HG03439 (cell line): ENCODE results near the gene DST.
"Not testable (repeated sequence)": the region's sequence is repeated elsewhere in the genome, so short reads cannot be mapped to it uniquely, and the experiment has no call there.

Experiments used
- ATAC-seq: cut with Tn5 transposase; IDR thresholded peaks from one replicate; pipeline ENCODE4 v1.9.1; 2021; ENCODE audit warnings: mild to moderate bottlenecking, moderate library complexity; ENCODE audit not compliant: unreplicated experiment

DST gene

DNA sequence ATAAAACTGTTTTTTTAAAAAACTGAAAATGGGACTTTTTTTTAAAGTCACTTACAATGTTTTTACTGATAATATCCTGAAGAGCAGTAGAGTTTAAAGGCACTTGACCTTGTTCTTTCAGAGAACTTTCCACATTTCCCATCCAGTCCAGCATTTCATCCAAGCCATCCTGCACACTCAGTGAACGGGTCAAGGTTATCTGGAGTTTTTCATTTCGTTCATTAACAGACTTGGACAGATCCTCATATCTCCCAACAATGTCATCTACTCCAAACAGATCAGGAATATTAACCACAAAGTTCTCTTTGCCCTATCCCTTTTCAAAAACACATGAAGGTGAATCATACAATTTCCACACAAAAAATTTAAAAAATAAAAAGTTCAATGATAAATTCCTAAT is 69.1 kb downstream of the DST start:
- no peak for ATAC-seq

DNA sequence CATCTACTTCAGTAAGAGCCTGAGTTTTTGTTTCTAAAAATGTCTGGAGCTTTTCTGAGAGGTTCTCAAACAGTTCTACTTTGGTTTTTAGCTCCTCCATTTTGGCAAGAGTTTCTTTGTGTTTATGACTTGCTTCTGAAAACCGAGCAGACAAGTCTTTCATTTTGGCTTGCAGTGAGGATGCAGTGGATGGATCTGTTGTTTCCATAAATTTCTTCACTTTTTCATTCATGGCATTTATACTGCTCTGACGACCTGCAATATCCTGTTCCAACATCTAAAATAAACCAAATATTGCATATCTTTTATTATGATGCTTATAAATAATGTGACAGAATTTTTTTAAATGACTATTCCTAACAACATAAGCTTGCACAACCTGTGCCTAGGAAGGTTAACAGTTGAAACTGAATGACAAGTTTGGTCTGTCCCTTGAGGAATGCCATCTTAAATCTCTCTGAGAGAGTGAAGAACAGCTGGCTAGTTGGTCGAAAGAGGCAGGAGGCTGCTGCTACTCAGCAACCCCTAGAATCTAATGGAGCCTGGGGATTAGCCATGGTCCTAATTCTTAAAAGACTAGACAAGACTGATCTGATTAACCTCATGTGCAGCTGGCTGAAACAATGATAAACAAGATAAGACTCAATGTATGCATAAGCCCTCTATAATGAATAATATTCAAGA is 69.8 kb downstream of the DST start:
- no peak for ATAC-seq

- ATAC-seq, result no peak
These were observed 71.1 kb downstream of the DST start for GRCh38 chr6:56571605-56572004.

DNA sequence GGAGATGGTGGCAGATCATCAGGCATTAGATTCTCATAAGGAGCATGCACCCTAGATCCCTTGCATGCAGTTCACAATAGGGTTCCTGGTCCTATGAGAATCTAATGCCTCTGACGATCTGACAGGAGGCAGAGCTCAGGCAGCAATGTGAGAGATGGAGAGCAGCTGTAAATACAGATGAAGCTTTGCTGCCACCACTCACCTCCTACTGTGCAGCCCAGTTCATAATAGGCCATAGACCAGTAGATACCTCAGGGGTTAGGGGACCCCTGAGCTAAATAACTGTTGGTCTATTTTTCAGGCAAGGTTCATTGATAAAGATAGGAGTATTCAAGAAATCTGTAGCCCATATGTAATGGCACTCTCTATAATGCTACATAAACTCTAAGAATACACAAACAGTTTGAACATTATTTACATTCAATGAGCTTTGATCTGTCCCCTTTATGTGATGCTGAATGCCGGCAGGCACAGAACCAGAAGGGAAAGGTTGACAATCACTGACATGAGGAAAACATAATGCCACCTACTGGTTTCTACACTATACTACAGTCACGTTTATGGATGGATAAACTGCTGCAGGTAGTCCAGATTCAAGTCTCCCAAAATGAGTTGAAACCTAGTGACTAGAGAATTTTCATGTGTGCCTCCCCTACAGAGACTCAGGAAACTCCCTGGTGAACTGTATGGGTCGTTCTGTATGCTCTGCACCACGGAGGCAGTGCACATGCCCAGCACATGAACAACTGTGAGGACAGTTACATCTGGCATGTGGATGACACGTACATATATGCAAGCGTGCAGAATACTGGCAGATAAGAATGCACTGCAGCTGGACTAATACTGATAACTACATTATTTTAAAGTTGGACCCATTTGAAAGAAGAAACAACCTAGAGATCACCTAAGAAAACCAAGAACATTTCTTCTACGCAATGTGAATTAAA is 72.0 kb downstream of the DST start:
- ATAC-seq, result peak; percentile 79

DNA sequence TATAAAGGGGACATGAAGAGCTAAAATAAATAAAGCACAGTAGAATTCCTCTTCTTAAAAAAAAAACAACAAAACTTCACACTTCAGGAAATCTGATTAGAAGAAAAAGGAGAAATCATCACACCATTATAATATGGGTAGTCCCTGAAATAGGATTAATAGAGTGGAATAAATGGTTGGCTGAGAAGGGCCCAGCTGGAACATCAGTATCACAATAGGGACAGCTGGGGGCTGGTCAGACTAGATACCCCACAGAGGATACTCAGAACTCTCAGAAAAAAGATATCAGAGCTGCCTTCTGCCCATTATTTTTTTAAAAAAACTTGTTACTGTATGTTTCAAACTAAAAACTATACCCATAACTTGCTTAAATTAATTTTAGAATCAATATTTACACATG is 75.2 kb downstream of the DST start:
- no peak for ATAC-seq

DNA sequence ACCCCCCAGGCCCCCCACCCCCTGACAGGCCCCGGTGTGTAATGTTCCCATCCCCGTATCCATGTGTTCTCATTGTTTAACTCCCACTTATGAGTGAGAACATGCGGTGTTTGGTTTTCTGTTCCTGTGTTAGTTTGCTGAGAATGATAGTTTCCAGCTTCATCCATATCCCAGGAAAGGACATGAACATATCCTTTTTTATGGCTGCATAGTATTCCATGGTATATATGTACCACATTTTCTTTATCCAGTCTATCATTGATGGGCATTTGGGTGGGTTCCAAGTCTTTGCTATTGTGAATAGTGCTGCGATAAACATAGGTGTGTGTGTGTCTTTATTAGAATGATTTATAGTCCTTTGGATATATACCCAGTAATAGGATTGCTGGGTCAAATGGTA is 80.0 kb downstream of the DST start:
- ATAC-seq, result not testable (repeated sequence)

GRCh38 chr6:56556751-56557540 is 85.7 kb downstream of the DST start:
- no peak for ATAC-seq

- ATAC-seq, result no peak
These were observed 87.2 kb downstream of the DST start for GRCh38 chr6:56555438-56555872.

DNA sequence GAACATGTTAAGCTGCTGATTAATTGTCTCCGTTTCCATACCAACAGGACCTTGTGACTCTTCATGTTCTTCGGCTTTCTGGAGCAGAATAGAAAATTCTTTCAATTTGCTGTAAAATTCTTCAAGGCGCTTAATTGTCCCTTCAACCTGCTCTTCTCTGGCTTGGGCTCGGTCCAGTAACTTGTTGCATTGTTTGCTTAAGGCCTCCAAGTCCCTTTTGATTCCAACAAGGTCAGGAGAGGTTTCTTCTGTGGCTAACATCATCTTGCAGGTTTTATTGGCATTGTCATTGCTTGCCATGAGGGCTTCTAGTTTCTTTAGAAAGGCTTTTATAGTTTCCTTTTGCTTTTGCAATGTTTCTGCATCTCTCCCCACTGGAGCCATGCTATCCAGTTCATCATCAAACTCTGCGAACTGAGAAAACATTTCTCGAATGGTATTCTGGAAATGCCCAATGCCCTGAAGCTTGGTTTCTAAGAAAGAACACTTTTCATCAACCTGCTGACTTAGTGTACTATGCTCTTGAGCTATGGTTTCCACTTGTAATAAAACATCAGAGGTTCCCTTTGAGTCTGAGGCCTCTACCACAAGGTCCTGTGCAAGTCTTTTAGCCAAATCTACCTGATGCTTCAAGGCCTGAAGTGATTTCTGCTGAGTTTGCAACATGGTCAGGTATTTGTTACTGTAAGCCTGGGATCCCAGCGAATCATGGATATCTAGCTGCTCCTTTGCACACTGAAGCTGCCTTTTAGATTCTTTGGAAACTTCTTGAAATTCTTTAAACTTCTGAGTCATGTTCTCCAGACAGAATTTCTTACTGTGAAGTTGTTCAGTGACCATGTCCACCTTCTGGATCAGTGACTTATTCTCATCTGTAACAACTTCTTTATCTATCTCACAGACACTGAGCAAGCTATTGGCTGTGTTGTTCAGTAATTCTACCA is 90.2 kb downstream of the DST start:
- no peak for ATAC-seq

DNA sequence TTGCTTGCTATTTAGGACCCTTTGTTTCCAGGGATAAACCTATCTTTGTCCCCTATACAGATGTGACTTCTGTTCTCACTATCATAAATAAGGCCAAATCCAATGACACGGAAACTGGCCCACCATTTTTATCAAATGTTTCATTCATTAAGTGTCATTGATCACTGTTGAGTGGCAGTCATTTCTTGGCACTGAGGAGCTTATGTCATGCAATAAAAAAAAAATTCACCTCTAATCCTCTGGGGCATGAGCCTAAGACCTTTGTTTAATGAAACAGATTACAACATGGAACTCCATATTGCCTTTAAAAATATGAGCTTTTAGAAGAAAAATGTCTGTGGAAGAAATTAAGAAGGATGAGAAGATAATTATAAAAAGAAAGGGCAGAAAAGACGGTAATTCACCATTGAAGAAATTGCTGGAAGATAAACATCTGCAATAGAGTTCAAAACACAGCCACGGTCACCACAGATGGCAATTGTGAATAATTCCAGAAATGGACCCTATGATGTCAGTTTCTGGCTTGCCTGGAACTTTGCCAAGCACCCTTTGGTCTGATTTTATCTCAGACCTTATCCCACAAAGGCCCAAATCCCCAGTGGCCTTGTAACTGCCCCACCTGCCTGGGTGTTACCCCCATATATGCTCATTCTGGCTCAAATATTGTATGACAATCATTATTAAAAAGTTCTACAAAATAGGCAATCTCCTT is 91.1 kb downstream of the DST start:
- no peak for ATAC-seq

DNA sequence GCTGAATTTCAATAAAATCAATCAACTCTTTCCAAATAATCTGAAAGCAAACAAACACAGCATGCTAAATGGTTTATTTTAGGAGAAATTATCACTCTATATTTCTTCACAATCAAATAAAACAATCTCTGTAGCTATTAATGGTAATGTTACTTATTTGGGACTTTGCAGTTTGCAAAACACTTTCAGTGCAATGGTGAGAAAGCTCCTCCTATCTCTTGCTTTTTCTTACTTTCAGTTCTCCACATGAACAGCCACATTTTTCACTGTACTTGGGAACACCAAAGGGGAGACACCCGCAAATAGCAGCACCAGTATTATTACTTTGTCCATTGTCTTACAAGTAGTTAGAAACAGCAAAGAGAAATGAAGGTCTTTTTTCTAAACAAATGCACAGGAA is 92.4 kb downstream of the DST start:
- no peak for ATAC-seq

DNA sequence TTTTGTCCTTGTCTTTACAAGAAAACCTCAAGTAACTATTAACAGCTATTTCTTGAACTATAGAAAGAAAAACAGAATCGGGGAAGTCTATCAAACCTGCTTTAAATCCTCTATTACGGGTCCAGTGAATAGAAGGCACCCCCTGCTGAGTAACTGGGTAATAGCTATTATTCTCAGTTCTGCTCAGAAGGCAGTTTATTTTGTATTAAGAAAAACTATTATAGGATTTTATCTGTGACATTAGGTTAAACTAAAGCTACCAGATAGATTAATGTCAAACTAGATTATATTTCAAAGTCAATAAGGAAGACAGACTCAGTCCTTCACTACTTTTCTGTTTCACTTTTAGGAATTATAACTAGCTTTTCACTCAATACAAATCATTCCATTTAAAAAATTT is 93.7 kb downstream of the DST start:
- no peak for ATAC-seq

GRCh38 chr6:56547687-56548086 is 95.0 kb downstream of the DST start:
- no peak for ATAC-seq

DNA sequence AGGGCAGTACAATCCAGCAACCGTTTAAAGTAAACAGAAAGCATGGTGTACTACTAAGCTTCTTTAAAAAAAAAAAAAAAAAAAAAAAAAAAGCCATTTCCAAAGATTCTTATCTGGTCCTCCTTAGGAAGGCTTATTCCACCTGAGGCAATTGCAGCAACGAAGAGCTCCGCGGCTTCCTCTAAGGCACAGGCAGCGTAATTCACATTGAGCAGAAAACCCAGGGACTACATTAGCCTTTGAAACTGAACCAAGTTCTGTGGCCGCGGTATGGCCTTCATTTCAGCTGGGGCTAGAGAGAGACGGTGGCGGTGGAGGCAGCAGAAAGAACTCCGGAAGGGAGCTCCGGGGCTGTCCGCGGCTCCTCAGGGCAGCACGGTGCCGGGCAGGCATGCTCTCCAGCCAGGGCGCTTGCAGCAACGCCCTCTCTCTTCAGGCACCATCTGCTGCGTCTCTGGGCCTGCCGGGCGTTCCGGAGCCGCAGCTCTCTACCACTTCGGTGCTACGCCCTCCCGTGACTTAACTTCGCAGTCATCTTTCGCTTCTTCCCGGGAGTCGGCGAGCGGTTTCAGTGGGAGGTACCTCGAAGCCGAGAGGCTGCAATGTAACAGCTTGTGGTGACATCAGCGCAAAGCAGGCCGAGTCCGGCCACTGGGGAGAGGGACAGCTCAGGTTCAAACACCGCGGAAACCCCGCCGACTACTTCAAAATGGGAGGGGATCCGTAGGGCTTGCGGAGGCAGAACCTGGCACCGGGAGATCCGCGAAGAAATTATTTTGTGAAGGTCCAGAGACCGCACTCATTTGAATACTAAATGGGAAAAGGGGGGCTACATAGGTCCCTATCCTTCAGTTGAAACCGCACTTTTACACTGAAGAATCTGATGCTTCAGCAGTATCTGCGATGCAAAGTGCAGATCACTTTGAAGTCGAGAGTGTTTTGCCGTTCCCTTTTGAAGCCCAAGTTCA is 100.0 kb downstream of the DST start:
- peak; percentile 97 for ATAC-seq

- no peak for ATAC-seq
These were observed 100.8 kb downstream of the DST start for GRCh38 chr6:56541741-56542360.

DNA sequence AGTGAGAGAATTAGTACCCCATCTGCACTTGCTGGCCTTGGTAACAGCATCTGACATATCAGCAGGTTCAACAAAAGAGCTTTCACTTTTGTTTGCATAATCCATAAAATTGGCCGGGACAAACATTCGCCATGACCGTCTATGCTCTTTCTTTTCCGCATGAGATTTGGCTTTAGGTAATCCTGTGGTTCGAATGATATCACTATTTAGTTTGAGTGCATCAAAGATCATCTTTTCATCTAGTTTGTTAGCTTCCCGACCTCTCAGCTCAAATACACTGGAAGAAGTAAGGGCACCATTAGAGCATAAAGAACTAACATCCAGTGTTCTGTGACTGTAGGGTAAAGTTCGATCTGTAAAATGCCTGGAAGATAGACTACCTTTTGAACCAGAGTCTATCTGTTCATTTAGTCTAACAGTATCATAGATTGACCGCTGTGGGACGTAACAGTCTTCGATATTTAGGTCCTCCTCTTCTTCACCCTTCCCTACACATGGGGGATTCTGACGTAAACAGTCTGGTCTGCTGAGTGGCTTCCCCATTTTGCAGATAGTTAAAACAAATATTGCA is 101.6 kb downstream of the DST start:
- ATAC-seq, result no peak

DNA sequence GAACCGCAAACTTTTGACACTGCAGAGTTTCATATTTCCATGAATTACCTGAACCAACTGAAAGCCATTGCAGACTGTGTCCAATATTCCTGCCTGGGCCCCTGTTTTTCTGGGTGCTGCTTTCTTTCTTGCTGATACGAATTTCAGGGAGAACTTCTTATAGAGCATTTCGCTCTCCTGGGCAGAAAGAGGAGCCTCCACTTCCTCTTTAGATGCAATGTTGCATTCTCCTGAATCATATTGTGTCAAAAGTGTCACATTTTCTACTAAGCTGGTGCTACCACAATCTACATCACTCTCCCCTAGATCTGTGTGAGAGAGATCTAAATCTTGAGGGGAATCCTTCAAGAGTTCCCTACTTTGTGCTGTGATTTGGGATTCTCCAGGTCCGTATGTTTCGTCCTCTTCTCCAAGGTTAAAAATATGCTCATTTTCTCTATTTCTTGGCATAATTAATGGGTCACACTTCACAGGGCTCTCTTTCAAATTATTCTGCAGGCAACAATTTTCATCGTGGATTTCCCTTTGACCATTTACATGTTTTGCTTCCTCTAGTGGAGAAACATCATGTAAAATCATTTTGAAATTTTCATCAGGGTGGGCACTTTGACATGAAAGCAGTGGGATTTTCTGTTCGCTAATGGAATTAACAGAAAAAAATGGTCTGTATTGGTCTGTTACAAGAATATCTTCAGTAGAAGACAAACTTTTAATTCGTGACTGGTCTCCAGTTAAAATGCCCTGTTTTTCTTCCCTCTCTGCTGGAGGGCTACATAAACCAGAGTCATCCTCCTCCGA is 102.3 kb downstream of the DST start:
- ATAC-seq, result no peak
